B cell (primary cell): Measurements from ENCODE around the gene SLC24A4. TPM values are rescaled to one million over a fixed set of nuclear protein-coding genes. Genes with fewer than 3 reads are reported as not detected.

Experiments used
- ATAC-seq: fragments of 200-7000 bp; cut with Tn5 transposase; one replicate; pipeline ENCODE4 v1.10.0; 2021; ENCODE audit warnings: low read depth, mild to moderate bottlenecking, moderate number of reproducible peaks, moderate library complexity
- CTCF ChIA-PET: fragments of 350-600 bp; sonication (Branson Sonifier 250); formaldehyde crosslinking; loops from one replicate; lab custom pipeline; 2021; ENCODE audit warnings: antibody characterized with exemption, inconsistent platforms; lab: Charles Lee
- POLR2A ChIA-PET: fragments of 350-600 bp; sonication (Branson Sonifier 250); formaldehyde crosslinking; loops from one replicate; lab custom pipeline; 2021; ENCODE audit warnings: antibody characterized with exemption; lab: Charles Lee
- DNase-seq: peaks from one replicate; pipeline ENCODE4 v3.0.0; 2013
- H2AFZ ChIP-seq: 2 replicates; pipeline ENCODE4 v1.6.1; 2012; ENCODE audit warnings: mild to moderate bottlenecking, low read depth, low read length; ENCODE audit not compliant: insufficient read depth, poor library complexity, severe bottlenecking
- H3K27ac ChIP-seq, 2 donors: 1 replicate in 1 of 2; 2 replicates in 1 of 2; pipeline ENCODE4 v1.5.1; 2012 to 2013; ENCODE audit warnings: low read length in 2 of 2, mild to moderate bottlenecking in 2 of 2, moderate library complexity in 1 of 2
- H3K27me3 ChIP-seq, 4 experiments: fragments of 200-600 bp in 1 of 4; sonication (generic) in 1 of 4; replicated peaks in 1 of 4; 1 replicate in 2 of 4; 2 replicates in 2 of 4; pipeline versions ENCODE4 v1.6.1 to v1.7.0; 2013 to 2016; ENCODE audit warnings: low read length in 3 of 4, mild to moderate bottlenecking in 2 of 4, mixed read lengths in 1 of 4, moderate library complexity in 1 of 4; ENCODE audit not compliant: insufficient read depth in 4 of 4, control insufficient read depth in 3 of 4; ENCODE audit errors: control extremely low read depth in 1 of 4
- H3K36me3 ChIP-seq, 2 experiments: replicated peaks in 1 of 2; 1 replicate in 1 of 2; 2 replicates in 1 of 2; pipeline versions ENCODE4 v1.6.1 to v1.7.1; 2013; ENCODE audit warnings: low read length in 1 of 2; ENCODE audit not compliant: insufficient read depth in 2 of 2, control insufficient read depth in 1 of 2; ENCODE audit errors: control extremely low read depth in 1 of 2, extremely low read depth in 1 of 2
- H3K4me1 ChIP-seq, 2 donors: fragments of 200-600 bp in 1 of 2; sonication (generic) in 1 of 2; 1 replicate in 1 of 2; 2 replicates in 1 of 2; pipeline versions ENCODE4 v1.5.1 to v1.6.1; 2013 to 2017; ENCODE audit warnings: low read length in 2 of 2; ENCODE audit not compliant: control insufficient read depth in 2 of 2, insufficient read depth in 2 of 2
- H3K4me2 ChIP-seq: replicated peaks from 2 replicates; pipeline ENCODE3; 2012; ENCODE audit warnings: mild to moderate bottlenecking, low read depth, low read length; ENCODE audit not compliant: poor library complexity, severe bottlenecking
- H3K4me3 ChIP-seq, 5 experiments: fragments of 200-600 bp in 1 of 5; sonication (generic) in 1 of 5; 1 replicate in 3 of 5; 2 replicates in 2 of 5; pipeline versions ENCODE4 v1.5.1 to v1.7.0; 2011 to 2016; ENCODE audit warnings: low read length in 4 of 5, mild to moderate bottlenecking in 4 of 5, low read depth in 2 of 5, control low read depth in 1 of 5, moderate library complexity in 1 of 5; ENCODE audit not compliant: insufficient read depth in 1 of 5; ENCODE audit errors: control extremely low read depth in 1 of 5, extremely low read depth in 1 of 5
- H3K79me2 ChIP-seq: fragments of 200-600 bp; sonication (generic); one replicate; pipeline ENCODE4 v1.6.0; 2016; ENCODE audit warnings: low read length; ENCODE audit not compliant: control insufficient read depth, insufficient read depth
- H3K9ac ChIP-seq: fragments of 200-600 bp; sonication (generic); 2 replicates; pipeline ENCODE4 v1.6.1; 2017; ENCODE audit warnings: mild to moderate bottlenecking, low read length, moderate library complexity
- H3K9me3 ChIP-seq, 3 donors: one replicate each; pipeline versions ENCODE4 v1.6.1 to v1.7.1; 2013; ENCODE audit warnings: low read length in 2 of 3; ENCODE audit not compliant: control insufficient read depth in 2 of 3, insufficient read depth in 1 of 3; ENCODE audit errors: control extremely low read depth in 1 of 3
- H4K20me1 ChIP-seq: 2 replicates; pipeline ENCODE4 v1.6.0; 2012; ENCODE audit warnings: mild to moderate bottlenecking, low read length; ENCODE audit not compliant: insufficient read depth, control insufficient read depth, poor library complexity, severe bottlenecking
- H3K27ac Mint-ChIP-seq: one replicate; pipeline ENCODE4 v1.8.0; 2021; ENCODE audit warnings: mixed read lengths
- H3K27me3 Mint-ChIP-seq: one replicate; pipeline ENCODE4 v1.8.0; 2021; ENCODE audit warnings: mixed read lengths
- H3K4me1 Mint-ChIP-seq: one replicate; pipeline ENCODE4 v1.8.0; 2021; ENCODE audit warnings: mixed read lengths
- H3K4me3 Mint-ChIP-seq: one replicate; pipeline ENCODE4 v1.8.0; 2021; ENCODE audit warnings: mixed read lengths
- H3K9me3 Mint-ChIP-seq: one replicate; pipeline ENCODE4 v1.8.0; 2022; ENCODE audit warnings: mixed read lengths; ENCODE audit not compliant: insufficient read depth
- CTCF ChIP-seq: fragments of 200-600 bp; IDR thresholded peaks from one replicate; pipeline ENCODE4 v1.8.0; 2022; ENCODE audit warnings: antibody characterized with exemption, mild to moderate bottlenecking
- EZH2 ChIP-seq: IDR thresholded peaks from 2 replicates; pipeline ENCODE4 v1.6.1; 2012; ENCODE audit warnings: borderline replicate concordance, low read depth, mild to moderate bottlenecking, moderate library complexity, low read length; ENCODE audit not compliant: insufficient read depth, poor library complexity, severe bottlenecking
- WGBS: methylation state at CpG from one replicate; pipeline ENCODE4 v1.1.5; 2013; ENCODE audit warnings: missing lambda C conversion rate; ENCODE audit not compliant: insufficient coverage; 5-methylcytosine and 5-hydroxymethylcytosine counted together
- intact Hi-C: fragments of 100-400 bp; cut with micrococcal nuclease; formaldehyde crosslinking; loops from one replicate; pipeline ENCODE4 v1.10.0; 2022
- polyA plus RNA-seq: library from polyadenylated mRNA; depleted of rRNA; stranded (reverse); fragments of >200 nt; gene quantifications from 2 replicates; pipeline ENCODE4 v1.2.3, GENCODE V29; 2012
- total RNA-seq, 2 donors: library from RNA; stranded (reverse); fragments of 120-200 nt in 1 of 2; gene quantifications; 1 replicate in 1 of 2; 2 replicates in 1 of 2; pipeline versions ENCODE4 v1.2.3 to v1.2.4, GENCODE V29; 2013 to 2022

Gene SLC24A4
- total and polyA plus RNA-seq, 2 donors (not counting 1 experiment from before 2014, with no cell fraction given), result 0.19 TPM; not detected in 1

DNA sequence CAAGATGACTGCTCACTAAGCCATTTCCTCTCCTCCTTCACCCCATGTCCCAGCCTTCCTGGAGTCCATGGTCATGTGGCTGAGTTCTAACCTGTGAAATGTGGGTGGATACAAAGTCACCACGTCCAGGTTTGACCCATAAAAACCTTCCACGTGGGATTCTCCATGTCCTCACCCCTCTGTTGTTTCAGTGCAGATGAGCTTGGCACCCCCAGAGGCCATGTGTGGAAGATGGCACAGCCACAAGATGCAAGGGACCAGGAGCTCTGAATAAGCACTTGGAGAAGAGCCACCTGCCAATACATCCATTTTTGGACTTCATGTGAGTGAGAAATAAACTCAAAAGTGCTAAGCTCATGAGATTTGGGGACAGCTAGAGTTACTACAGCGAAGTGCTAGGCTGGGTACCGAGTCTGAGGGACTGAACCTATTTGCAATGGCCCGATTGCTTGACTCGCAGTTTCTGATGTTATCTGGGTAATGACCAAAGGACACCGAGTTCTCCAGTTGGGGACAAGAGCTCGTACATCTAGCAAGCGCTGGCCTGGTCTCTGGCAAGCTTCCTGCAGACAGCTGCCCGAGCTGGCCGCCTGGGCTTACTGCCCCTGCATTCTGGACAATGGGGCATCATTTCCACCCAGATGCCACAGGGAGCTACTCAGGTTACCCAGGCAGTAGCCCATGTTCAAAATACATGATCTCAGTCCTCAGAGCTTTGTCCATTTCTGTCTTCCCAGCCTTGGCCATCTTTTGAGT lies 7.7 kb upstream of the SLC24A4 start:
- Histone ChIP-seq H3K4me2 (no peak overlapping the region), H3K9me3 (peaks cover 0 to 9% (median 3%) of the 10 kb centered on the region in 3 donors), H3K27ac (no peak overlapping the region), H3K27me3 (peaks cover 0 to 19% (median 8%) of the 10 kb centered on the region in 4 experiments), H3K79me2 (no peaks in the 10 kb centered on the region), H3K4me1 (no peaks in the 10 kb centered on the region), H4K20me1 (no peaks in the 10 kb centered on the region), H3K36me3 (no peaks in the 10 kb centered on the region), H3K4me3 (no peak overlapping the region), H2AFZ (no peak overlapping the region), H3K9ac (no peak overlapping the region)
- ATAC-seq, result no peak
- H3K4me1 Mint-ChIP-seq, result no peaks in the 10 kb centered on the region
- TF ChIP-seq CTCF (no peak), EZH2 (no peak)
- H3K27ac Mint-ChIP-seq, result no peak overlapping the region
- H3K4me3 Mint-ChIP-seq, result no peak overlapping the region
- no peak for DNase-seq
- H3K27me3 Mint-ChIP-seq, result peaks cover 29% of the 10 kb centered on the region
- WGBS, result 80% methylated on average over 11 of the region's 11 CpGs
- intact Hi-C loops, result no loop called here
- POLR2A ChIA-PET, result no interaction called here
- no peaks in the 10 kb centered on the region for H3K9me3 Mint-ChIP-seq
- CTCF ChIA-PET, result no interaction called here

- intact Hi-C loops, result no loop called here
Measured at GRCh38 chr14:92316176-92316575, 6.8 kb upstream of the SLC24A4 start.

More at GRCh38 chr14:92316176-92316575, 6.8 kb upstream of the SLC24A4 start:
- ChIA-PET CTCF (no interaction called here), POLR2A (no interaction called here)
- H3K27ac Mint-ChIP-seq, result no peak overlapping the region
- H3K27me3 ChIP-seq, result peaks cover 0 to 18% (median 12%) of the 10 kb centered on the region in 4 experiments
- no peak for DNase-seq
- TF ChIP-seq CTCF, result no peak
- no peak for TF ChIP-seq EZH2
- peaks cover 0 to 6% (median 3%) of the 10 kb centered on the region in 3 donors for H3K9me3 ChIP-seq
- H3K4me1 Mint-ChIP-seq, result no peaks in the 10 kb centered on the region
- H3K4me3 Mint-ChIP-seq, result no peak overlapping the region
- no peaks in the 10 kb centered on the region for H3K9me3 Mint-ChIP-seq
- no peak overlapping the region for H3K27ac ChIP-seq
- no peaks in the 10 kb centered on the region for H3K36me3 ChIP-seq
- WGBS, result 52% methylated on average over 4 of the region's 4 CpGs
- H3K79me2 ChIP-seq, result no peaks in the 10 kb centered on the region
- H3K4me3 ChIP-seq, result no peak overlapping the region
- no peaks in the 10 kb centered on the region for H3K4me1 ChIP-seq
- no peak for ATAC-seq
- peaks cover 28% of the 10 kb centered on the region for H3K27me3 Mint-ChIP-seq
- no peaks in the 10 kb centered on the region for H4K20me1 ChIP-seq
- H3K4me2 ChIP-seq, result no peak overlapping the region
- no peak overlapping the region for H2AFZ ChIP-seq
- H3K9ac ChIP-seq, result no peak overlapping the region
